ENCODE measurements around the gene MALAT1.
"Not testable (repeated sequence)": the region's sequence is repeated elsewhere in the genome, so short reads cannot be mapped to it uniquely, and the experiment has no call there.

Gene MALAT1

DNA sequence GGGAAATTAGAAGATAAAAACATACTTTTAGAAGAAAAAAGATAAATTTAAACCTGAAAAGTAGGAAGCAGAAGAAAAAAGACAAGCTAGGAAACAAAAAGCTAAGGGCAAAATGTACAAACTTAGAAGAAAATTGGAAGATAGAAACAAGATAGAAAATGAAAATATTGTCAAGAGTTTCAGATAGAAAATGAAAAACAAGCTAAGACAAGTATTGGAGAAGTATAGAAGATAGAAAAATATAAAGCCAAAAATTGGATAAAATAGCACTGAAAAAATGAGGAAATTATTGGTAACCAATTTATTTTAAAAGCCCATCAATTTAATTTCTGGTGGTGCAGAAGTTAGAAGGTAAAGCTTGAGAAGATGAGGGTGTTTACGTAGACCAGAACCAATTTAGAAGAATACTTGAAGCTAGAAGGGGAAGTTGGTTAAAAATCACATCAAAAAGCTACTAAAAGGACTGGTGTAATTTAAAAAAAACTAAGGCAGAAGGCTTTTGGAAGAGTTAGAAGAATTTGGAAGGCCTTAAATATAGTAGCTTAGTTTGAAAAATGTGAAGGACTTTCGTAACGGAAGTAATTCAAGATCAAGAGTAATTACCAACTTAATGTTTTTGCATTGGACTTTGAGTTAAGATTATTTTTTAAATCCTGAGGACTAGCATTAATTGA lies 1.0 kb downstream of the MALAT1 start:
- no peak for DNase-seq

DNA sequence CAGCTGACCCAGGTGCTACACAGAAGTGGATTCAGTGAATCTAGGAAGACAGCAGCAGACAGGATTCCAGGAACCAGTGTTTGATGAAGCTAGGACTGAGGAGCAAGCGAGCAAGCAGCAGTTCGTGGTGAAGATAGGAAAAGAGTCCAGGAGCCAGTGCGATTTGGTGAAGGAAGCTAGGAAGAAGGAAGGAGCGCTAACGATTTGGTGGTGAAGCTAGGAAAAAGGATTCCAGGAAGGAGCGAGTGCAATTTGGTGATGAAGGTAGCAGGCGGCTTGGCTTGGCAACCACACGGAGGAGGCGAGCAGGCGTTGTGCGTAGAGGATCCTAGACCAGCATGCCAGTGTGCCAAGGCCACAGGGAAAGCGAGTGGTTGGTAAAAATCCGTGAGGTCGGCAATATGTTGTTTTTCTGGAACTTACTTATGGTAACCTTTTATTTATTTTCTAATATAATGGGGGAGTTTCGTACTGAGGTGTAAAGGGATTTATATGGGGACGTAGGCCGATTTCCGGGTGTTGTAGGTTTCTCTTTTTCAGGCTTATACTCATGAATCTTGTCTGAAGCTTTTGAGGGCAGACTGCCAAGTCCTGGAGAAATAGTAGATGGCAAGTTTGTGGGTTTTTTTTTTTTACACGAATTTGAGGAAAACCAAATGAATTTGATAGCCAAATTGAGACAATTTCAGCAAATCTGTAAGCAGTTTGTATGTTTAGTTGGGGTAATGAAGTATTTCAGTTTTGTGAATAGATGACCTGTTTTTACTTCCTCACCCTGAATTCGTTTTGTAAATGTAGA lies 1.7 kb downstream of the MALAT1 start:
- DNase-seq = no peak

- no peak for DNase-seq
Measured at GRCh38 chr11:65501186-65501471, 2.3 kb downstream of the MALAT1 start.

- no peak for DNase-seq
Measured at GRCh38 chr11:65501472-65502273, 2.8 kb downstream of the MALAT1 start.

- DNase-seq = no peak
Measured at GRCh38 chr11:65502274-65502554, 3.4 kb downstream of the MALAT1 start.

GRCh38 chr11:65502555-65503367 lies 3.9 kb downstream of the MALAT1 start:
- DNase-seq = no peak

GRCh38 chr11:65503368-65503948 lies 4.6 kb downstream of the MALAT1 start:
- no peak for DNase-seq

DNA sequence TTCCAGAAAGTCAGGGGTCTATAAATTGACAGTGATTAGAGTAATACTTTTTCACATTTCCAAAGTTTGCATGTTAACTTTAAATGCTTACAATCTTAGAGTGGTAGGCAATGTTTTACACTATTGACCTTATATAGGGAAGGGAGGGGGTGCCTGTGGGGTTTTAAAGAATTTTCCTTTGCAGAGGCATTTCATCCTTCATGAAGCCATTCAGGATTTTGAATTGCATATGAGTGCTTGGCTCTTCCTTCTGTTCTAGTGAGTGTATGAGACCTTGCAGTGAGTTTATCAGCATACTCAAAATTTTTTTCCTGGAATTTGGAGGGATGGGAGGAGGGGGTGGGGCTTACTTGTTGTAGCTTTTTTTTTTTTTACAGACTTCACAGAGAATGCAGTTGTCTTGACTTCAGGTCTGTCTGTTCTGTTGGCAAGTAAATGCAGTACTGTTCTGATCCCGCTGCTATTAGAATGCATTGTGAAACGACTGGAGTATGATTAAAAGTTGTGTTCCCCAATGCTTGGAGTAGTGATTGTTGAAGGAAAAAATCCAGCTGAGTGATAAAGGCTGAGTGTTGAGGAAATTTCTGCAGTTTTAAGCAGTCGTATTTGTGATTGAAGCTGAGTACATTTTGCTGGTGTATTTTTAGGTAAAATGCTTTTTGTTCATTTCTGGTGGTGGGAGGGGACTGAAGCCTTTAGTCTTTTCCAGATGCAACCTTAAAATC lies 5.3 kb downstream of the MALAT1 start:
- DNase-seq = no peak

GRCh38 chr11:65504674-65505465 lies 6.0 kb downstream of the MALAT1 start:
- no peak for DNase-seq

DNA sequence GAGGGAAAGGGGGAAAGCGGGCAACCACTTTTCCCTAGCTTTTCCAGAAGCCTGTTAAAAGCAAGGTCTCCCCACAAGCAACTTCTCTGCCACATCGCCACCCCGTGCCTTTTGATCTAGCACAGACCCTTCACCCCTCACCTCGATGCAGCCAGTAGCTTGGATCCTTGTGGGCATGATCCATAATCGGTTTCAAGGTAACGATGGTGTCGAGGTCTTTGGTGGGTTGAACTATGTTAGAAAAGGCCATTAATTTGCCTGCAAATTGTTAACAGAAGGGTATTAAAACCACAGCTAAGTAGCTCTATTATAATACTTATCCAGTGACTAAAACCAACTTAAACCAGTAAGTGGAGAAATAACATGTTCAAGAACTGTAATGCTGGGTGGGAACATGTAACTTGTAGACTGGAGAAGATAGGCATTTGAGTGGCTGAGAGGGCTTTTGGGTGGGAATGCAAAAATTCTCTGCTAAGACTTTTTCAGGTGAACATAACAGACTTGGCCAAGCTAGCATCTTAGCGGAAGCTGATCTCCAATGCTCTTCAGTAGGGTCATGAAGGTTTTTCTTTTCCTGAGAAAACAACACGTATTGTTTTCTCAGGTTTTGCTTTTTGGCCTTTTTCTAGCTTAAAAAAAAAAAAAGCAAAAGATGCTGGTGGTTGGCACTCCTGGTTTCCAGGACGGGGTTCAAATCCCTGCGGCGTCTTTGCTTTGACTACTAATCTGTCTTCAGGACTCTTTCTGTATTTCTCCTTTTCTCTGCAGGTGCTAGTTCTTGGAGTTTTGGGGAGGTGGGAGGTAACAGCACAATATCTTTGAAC lies 6.8 kb downstream of the MALAT1 start:
- no peak for DNase-seq

DNA sequence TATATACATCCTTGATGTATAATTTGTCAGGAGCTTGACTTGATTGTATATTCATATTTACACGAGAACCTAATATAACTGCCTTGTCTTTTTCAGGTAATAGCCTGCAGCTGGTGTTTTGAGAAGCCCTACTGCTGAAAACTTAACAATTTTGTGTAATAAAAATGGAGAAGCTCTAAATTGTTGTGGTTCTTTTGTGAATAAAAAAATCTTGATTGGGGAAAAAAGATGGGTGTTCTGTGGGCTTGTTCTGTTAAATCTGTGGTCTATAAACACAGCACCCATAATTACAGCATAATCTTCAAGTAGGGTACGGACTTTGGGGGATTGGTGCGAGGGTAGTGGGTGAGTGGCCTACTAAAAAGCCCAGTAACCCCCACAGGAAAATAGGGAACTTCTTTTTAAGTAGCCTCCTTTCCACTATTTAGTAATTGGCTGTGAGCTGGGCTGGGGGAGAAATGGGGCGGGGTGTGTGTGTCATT lies 7.5 kb downstream of the MALAT1 start:
- no peak for DNase-seq

GRCh38 chr11:65506772-65507505 lies 8.1 kb downstream of the MALAT1 start:
- DNase-seq = no peak

- DNase-seq = not testable (repeated sequence)
Measured at GRCh38 chr11:65512311-65512710, 13.5 kb downstream of the MALAT1 start.

DNA sequence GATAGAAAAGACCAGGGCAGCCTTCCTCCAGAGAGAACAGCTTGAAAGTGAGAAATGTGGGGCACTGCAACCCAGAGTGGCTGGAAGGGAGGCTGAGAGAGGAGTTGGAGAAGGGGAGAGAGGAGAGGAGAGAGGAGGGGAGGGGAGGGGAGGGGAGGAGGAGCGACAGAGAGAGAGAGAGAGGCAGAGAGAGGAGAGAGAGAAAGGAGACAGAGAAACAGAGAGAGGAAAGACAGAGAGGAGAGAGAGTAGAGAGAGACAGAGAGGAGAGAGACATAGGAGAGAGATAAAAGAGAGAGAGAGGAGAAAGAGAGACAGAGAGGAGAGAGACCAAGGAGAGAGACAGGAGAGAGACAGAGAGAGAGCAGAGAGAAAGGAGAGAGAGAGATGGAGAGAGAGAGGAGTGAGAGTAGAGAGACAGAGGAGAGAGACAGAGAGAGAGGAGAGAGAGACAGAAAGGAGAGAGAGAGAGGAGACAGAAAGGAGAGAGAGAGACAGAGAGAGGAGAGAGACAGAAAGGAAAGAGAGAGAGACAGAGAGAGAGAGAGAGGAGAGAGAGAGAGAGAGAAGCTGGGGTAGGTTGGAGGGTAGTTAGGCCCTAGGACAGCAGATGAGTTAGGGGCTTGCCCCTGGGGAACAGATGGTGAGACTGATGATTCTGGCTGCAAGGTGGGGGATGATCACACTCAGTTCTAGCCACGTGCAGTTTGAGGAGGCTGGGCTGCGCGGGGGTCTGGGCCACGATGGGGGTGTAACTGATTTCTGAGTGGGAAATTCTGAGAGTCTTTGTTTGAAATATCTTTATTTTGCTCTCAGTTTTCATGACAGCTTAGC lies 17.5 kb downstream of the MALAT1 start:
- DNase-seq = no peak

DNA sequence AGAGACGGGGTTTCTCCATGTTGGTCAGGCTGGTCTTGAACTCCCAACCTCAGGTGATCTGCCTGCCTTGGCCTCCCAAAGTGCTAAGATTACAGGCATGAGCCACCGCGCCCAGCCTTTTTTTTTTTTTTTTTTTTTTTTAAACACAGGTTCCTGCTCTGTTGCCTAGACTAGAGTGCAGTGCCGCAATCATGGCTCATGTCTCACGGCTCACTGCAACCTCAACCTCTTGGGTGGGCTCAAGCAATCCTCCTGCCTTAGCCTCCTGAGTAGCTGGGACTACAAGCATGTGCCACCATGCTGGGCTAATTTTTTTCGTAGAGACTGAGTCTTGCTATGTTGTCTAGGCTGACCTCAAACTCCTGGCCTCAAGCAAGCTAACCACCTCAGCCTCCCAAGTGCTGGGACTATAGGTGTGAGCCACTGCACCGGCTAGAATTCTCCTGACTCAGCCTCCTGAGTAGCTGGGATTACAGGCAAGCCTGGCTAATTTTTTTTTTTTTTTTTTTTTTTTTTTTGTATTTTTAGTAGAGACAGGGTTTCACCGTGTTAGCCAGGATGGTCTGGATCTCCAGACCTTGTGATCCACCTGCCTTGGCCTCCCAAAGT lies 20.2 kb downstream of the MALAT1 start:
- not testable (repeated sequence) for DNase-seq

- not testable (repeated sequence) for DNase-seq
Measured at GRCh38 chr11:65521777-65522521, 23.1 kb downstream of the MALAT1 start.

All from 8988T (cell line).